A172 (cell line): ENCODE data around the gene LEUTX. TPM values are rescaled to one million over a fixed set of nuclear protein-coding genes. Genes with fewer than 3 reads are reported as not detected.
"Not testable (repeated sequence)": the region's sequence is repeated elsewhere in the genome, so short reads cannot be mapped to it uniquely, and the experiment has no call there.

Source experiments
- DNase-seq: peaks from one replicate; pipeline ENCODE4 v3.0.0-alpha.2; 2015; ENCODE audit warnings: low spot score
- total RNA-seq: library from RNA; depleted of rRNA; stranded (reverse); fragments of >200 nt; shearing (Covaris generic); gene quantifications from 2 replicates; pipeline ENCODE4 v1.2.3, GENCODE V29; 2014; rRNA removed

LEUTX gene
- not detected in 2 replicates for total RNA-seq

GRCh38 chr19:39778763-39779162 is at the start of gene LEUTX:
TSS of gene LEUTX (plus strand) at chr19:39778854. CDS start at chr19:39778921, 67 bp downstream.
- DNase-seq: no peak

GRCh38 chr19:39729594-39729993 is 49.1 kb upstream of the LEUTX start:
- DNase-seq: no peak

- no peak for DNase-seq
Observed at GRCh38 chr19:39731685-39732084, 47.0 kb upstream of the LEUTX start.

- no peak for DNase-seq
Observed at GRCh38 chr19:39733841-39734240, 44.8 kb upstream of the LEUTX start.

- DNase-seq: no peak
Observed at GRCh38 chr19:39735688-39736087, 43.0 kb upstream of the LEUTX start.

- DNase-seq: no peak
Observed at GRCh38 chr19:39736088-39736487, 42.6 kb upstream of the LEUTX start.

- no peak for DNase-seq
Observed at GRCh38 chr19:39737351-39737750, 41.3 kb upstream of the LEUTX start.

- no peak for DNase-seq
Observed at GRCh38 chr19:39737891-39738290, 40.8 kb upstream of the LEUTX start, which contains the start of gene CLC. TSS of gene CLC (minus strand) at chr19:39738029. CDS start at chr19:39737952, 77 bp downstream.

GRCh38 chr19:39738814-39739213 is 39.8 kb upstream of the LEUTX start:
- DNase-seq: no peak

- no peak for DNase-seq
Observed at GRCh38 chr19:39740395-39740794, 38.3 kb upstream of the LEUTX start.

- DNase-seq: no peak
Observed at GRCh38 chr19:39745643-39746042, 33.0 kb upstream of the LEUTX start.

- DNase-seq: no peak
Observed at GRCh38 chr19:39746836-39747529, 31.7 kb upstream of the LEUTX start.

- no peak for DNase-seq
Observed at GRCh38 chr19:39749981-39750380, 28.7 kb upstream of the LEUTX start.

- DNase-seq: no peak
Observed at GRCh38 chr19:39752390-39752789, 26.3 kb upstream of the LEUTX start.

- no peak for DNase-seq
Observed at GRCh38 chr19:39752795-39753194, 25.9 kb upstream of the LEUTX start.

GRCh38 chr19:39754544-39754943 is 24.1 kb upstream of the LEUTX start:
- DNase-seq: no peak

- no peak for DNase-seq
Observed at GRCh38 chr19:39754971-39755370, 23.7 kb upstream of the LEUTX start.

GRCh38 chr19:39759457-39760184 is 19.0 kb upstream of the LEUTX start:
- no peak for DNase-seq

- not testable (repeated sequence) for DNase-seq
Observed at GRCh38 chr19:39761851-39762250, 16.8 kb upstream of the LEUTX start.

GRCh38 chr19:39765091-39766076 is 13.3 kb upstream of the LEUTX start:
- peak; percentile 26 for DNase-seq

GRCh38 chr19:39768334-39768733 is 10.3 kb upstream of the LEUTX start:
- no peak for DNase-seq

GRCh38 chr19:39768786-39769185 is 9.9 kb upstream of the LEUTX start:
- no peak for DNase-seq
